GM21786 (cell line): ENCODE data around the gene C1QTNF6.
"Not testable (repeated sequence)": the region's sequence is repeated elsewhere in the genome, so short reads cannot be mapped to it uniquely, and the experiment has no call there.

ENCODE experiments used
- ATAC-seq: cut with Tn5 transposase; IDR thresholded peaks from one replicate; pipeline ENCODE4 v1.9.1; 2021; ENCODE audit not compliant: unreplicated experiment

The C1QTNF6 gene

GRCh38 chr22:37178350-37179125, 9.5 kb downstream of the C1QTNF6 start:
- ATAC-seq: no peak

GRCh38 chr22:37177755-37178154, 10.3 kb downstream of the C1QTNF6 start:
- ATAC-seq: no peak

- ATAC-seq: no peak
Measured at GRCh38 chr22:37177221-37177620, 10.8 kb downstream of the C1QTNF6 start.

- no peak for ATAC-seq
Measured at GRCh38 chr22:37176464-37177061, 11.5 kb downstream of the C1QTNF6 start.

GRCh38 chr22:37175414-37176281, 12.4 kb downstream of the C1QTNF6 start:
- ATAC-seq: no peak

- no peak for ATAC-seq
Measured at GRCh38 chr22:37174964-37175363, 13.1 kb downstream of the C1QTNF6 start.

- ATAC-seq: no peak
Measured at GRCh38 chr22:37173709-37174108, 14.3 kb downstream of the C1QTNF6 start.

- no peak for ATAC-seq
Measured at GRCh38 chr22:37172266-37173245, 15.5 kb downstream of the C1QTNF6 start.

- ATAC-seq: no peak
Measured at GRCh38 chr22:37171662-37172061, 16.4 kb downstream of the C1QTNF6 start.

- ATAC-seq: not testable (repeated sequence)
Measured at GRCh38 chr22:37170689-37171405, 17.2 kb downstream of the C1QTNF6 start.

- ATAC-seq: no peak
Measured at GRCh38 chr22:37169947-37170688, 17.9 kb downstream of the C1QTNF6 start.

- ATAC-seq: no peak
Measured at GRCh38 chr22:37169406-37169805, 18.6 kb downstream of the C1QTNF6 start.

GRCh38 chr22:37167981-37168647, 19.9 kb downstream of the C1QTNF6 start:
- no peak for ATAC-seq

GRCh38 chr22:37167176-37167980, 20.7 kb downstream of the C1QTNF6 start:
- ATAC-seq: no peak

- ATAC-seq: no peak
Measured at GRCh38 chr22:37166675-37167066, 21.4 kb downstream of the C1QTNF6 start.

- ATAC-seq: no peak
Measured at GRCh38 chr22:37165940-37166674, 21.9 kb downstream of the C1QTNF6 start.

GRCh38 chr22:37165066-37165465, 23.0 kb downstream of the C1QTNF6 start:
- ATAC-seq: no peak
